NCI-H1105 treated with DMSO at 0.1 percent for 48 hours (cell line): Measurements from ENCODE around the gene OIT3.

Source experiments
- DNase-seq: peaks from one replicate; lab custom pipeline; 2025; lab: John Stamatoyannopoulos, UW

OIT3 gene

GRCh38 chr10:72893136-72893798 is at the start of gene OIT3:
OIT3 (plus strand) TSS chr10:72893739; CDS start chr10:72893799, 60 bp downstream.
- no peak for DNase-seq

GRCh38 chr10:72846238-72846637 is 47.3 kb upstream of the OIT3 start:
- no peak for DNase-seq

- DNase-seq, result no peak
Measured at GRCh38 chr10:72847681-72848080, 45.9 kb upstream of the OIT3 start.

GRCh38 chr10:72850861-72851260 is 42.7 kb upstream of the OIT3 start:
- DNase-seq, result no peak

GRCh38 chr10:72851509-72851908 is 42.0 kb upstream of the OIT3 start:
- DNase-seq, result no peak

- DNase-seq, result no peak
Measured at GRCh38 chr10:72852508-72852907, 41.0 kb upstream of the OIT3 start.

- DNase-seq, result no peak
Measured at GRCh38 chr10:72855129-72855528, 38.4 kb upstream of the OIT3 start.

GRCh38 chr10:72855790-72856189 is 37.7 kb upstream of the OIT3 start:
- DNase-seq, result no peak

- no peak for DNase-seq
Measured at GRCh38 chr10:72858067-72858466, 35.5 kb upstream of the OIT3 start.

- no peak for DNase-seq
Measured at GRCh38 chr10:72862957-72863356, 30.6 kb upstream of the OIT3 start.

- DNase-seq, result peak; percentile 30
Measured at GRCh38 chr10:72875250-72876055, 18.1 kb upstream of the OIT3 start.

DNA sequence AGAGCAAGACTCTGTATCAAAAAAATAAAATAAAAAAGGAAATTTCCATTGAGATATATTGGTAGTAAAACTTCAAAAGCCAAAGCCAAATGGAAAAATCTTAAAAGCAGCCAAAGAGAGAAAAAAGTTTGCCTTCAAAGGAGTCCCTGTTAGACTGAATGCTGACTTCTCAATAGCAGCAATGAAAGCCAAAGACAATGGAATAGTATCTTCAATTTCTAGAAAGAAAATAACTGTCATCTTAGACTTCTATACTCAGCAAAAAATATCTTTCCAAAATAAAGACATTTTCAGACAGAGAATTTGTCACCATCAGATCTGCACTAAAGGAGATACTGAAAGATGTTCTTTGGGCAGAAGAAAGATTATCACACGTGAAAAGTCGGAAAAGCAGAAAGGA is 14.3 kb upstream of the OIT3 start:
- no peak for DNase-seq

DNA sequence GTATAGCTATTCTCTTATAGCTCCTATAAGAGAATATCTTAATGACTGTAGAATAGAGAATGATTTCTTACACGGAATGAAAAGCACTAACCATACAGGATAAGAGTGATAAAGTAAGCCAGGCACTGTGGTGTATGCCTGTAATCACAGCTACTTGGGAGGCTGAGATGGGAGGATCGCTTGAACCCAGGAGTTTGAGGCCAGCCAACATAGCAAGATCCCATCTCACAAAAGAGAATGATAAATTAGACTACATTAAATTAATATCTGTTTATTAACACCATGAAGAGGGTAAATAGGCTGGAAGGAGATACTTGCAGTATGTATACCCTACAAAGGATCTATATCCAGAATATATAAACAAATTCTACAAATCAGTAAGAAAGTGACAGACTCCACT is 12.2 kb upstream of the OIT3 start:
- no peak for DNase-seq

DNA sequence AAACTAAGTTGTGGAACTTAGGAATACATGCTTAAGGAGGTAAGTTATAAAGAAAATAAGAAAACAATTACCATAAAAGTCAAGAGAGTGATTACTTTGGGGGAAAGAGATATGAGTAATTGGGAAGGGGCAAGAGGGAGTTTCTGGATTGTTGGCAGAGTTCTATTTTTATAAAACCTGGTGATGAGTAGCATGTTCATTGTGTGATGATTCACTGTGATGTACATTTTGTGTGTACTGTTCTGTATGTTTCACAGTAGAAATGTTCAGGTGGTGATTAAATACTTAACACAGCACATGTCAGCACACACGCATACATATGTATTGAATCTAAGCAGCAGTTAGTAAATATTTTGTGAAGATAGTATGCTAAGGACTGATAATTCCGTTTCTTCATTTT is 9.7 kb upstream of the OIT3 start:
- DNase-seq, result no peak

GRCh38 chr10:72885953-72886352 is 7.6 kb upstream of the OIT3 start:
- no peak for DNase-seq

DNA sequence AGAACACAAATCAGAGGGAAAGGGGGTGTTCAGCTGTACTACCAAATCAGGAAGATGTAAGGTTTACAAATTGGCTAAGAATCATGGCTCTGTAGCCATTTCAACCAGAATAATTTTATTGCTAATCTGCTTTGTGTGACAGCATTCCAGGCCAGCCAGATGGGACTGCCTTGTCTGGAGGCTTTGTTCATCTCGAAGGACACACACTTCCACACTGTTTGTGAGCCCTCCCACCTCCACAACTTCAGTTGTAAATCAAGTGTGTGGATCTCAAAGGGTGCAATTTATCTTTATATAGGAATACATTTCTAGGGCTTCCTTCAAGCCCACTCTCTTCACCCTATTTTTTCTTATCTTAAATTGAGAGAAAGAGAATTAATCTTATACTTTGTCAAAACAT is 6.9 kb upstream of the OIT3 start:
- peak; percentile 3 for DNase-seq

DNA sequence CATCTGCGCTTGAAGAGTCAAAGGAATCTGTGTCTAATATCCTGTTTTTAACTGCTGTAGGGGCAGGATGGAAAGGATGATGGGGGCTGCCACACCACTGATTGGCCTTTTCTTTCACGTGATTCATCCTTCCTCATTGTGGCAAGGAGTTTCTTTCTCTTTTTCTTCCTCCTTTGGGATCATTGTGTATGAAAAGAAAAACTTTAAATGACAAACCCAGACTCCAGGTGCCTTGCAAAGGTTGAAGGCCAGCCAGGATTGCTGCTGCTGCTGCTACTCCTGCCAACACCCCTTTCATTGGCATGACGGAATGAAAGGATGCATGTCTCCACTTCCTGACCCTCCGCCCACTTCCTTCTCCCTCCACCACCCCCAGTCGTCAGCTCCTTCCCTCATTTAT is 6.5 kb upstream of the OIT3 start:
- DNase-seq, result no peak

DNA sequence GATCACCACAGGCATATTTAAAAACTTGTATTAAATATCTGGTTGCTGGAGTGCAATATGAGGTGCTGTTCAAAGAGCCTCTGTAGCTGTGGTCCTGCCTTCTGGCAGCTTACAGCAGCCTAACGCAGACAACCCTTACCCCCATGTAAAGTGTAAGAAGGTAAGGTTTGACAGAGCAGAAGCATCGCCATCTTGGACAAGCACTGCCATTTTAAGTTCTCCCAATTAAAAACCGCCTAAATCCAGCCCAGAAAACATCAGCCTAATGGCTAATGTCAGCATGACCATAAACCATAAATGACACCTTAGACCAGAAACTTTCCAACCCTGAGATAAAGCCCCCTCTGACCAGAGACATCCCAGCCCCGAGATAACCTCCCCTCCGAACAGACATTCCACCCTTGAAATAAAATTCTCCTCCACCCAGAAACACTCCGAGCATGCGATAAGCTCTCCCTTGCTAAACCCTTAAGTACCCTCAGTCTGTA is 5.3 kb upstream of the OIT3 start:
- no peak for DNase-seq

- DNase-seq, result peak; percentile 93
Measured at GRCh38 chr10:72889391-72889831, 4.1 kb upstream of the OIT3 start.

DNA sequence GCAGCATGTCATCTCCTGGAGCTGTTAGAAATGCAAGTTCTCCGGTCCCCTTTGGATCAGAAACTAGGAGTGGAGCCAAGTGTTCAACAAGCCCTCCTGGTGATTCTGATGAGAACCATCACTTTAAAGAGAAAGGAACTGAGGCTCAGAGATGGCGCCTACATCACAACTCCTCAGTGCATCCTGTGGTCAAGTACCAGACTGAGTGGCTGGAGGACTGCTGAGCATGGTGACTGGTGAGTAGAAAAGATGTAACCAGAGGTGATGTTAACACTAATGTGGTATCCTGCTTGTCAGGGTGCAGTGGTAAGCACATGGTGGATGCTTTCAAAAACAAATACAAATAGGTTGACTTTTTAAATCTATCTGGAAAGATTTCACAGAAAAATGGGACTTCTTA is 3.5 kb upstream of the OIT3 start:
- DNase-seq, result no peak

GRCh38 chr10:72895236-72895850 is 1.8 kb downstream of the OIT3 start:
- no peak for DNase-seq

DNA sequence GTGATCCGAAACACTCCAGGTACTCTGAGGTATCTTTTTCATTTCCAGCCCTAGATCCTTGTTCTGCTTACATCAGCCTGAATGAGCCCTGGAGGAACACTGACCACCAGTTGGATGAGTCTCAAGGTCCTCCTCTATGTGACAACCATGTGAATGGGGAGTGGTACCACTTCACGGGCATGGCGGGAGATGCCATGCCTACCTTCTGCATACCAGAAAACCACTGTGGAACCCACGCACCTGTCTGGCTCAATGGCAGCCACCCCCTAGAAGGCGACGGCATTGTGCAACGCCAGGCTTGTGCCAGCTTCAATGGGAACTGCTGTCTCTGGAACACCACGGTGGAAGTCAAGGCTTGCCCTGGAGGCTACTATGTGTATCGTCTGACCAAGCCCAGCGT is 5.1 kb downstream of the OIT3 start:
- no peak for DNase-seq

DNA sequence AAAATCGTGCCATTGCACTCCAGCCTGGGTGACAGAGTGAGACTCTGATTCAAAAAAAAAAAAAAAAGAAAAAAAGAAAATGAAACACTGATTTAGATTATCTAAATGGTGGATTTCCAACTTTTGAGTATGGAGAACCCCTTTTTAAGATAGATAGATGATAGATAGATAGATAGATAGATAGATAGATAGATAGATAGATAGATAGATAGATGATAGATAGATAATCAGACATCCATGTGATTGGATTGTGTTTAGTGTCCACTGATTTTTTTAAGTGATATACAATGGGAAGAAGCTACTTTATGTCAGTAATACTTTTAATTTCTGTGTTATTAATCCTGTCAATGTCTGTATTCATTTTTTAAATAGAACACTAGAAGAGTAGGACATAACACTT is 6.0 kb downstream of the OIT3 start:
- DNase-seq, result no peak
